ENCODE measurements around the gene TMEM234.

DNA sequence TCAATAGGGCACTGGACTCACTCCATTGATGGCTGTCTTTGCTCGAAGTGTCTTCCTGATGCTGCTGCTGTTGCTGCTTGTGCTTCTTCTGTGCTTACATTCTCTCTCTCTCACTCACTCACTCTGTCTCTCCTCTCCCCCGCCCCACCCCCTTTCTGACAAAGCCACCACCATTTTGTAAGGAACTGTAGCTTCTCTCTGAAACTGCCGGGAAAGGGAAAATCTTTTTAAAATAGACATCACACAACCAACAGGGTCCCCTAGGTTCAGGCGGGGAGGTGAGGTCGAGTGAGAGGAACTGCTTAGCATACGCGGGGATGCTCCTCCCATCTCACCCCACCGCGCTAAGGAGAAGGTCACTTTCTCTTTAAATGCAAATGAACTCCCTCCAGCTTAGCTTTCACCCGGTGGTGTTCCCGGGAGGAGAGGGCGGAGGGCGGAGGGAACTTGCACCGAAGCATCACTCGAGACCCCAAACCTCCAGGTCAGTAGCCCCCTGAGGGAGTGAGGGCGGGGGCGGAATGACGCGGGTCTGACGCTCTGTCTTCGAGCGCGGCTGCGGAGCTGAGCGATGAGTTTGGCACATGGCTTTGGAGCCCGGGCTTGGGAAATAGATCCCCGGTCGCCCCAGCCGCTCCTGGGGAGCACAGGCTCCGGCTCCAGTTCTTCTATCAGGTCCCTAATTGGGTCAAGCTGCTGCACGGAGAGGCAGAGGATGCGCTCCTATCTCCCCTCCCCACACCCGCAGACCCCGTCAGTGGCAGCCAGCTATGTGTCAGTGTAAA, 21.7 kb downstream of the TMEM234 start, which contains the start of gene CCDC28B:
- TF ChIP-seq, protein P1, sequence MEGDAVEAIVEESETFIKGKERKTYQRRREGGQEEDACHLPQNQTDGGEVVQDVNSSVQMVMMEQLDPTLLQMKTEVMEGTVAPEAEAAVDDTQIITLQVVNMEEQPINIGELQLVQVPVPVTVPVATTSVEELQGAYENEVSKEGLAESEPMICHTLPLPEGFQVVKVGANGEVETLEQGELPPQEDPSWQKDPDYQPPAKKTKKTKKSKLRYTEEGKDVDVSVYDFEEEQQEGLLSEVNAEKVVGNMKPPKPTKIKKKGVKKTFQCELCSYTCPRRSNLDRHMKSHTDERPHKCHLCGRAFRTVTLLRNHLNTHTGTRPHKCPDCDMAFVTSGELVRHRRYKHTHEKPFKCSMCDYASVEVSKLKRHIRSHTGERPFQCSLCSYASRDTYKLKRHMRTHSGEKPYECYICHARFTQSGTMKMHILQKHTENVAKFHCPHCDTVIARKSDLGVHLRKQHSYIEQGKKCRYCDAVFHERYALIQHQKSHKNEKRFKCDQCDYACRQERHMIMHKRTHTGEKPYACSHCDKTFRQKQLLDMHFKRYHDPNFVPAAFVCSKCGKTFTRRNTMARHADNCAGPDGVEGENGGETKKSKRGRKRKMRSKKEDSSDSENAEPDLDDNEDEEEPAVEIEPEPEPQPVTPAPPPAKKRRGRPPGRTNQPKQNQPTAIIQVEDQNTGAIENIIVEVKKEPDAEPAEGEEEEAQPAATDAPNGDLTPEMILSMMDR (IDR thresholded peaks at IDR 0.05; ENCODE audit: low read depth, low read length), result no peak
- no peak for TF ChIP-seq POLR2A (IDR thresholded peaks at IDR 0.05; ENCODE audit: extremely low read depth, insufficient read length)
